Stimulated activated naive CD8-positive, alpha-beta T cell treated with anti-CD3 and anti-CD28 coated beads, Interleukin-15, Interleukin-2, amounts not matched to agents 100 ng/mL and 50 ng/mL, for 24 hours (primary cell): ENCODE measurements around the gene FAM163A.

Experiments used
- H3K27ac Mint-ChIP-seq: one replicate; pipeline ENCODE4 v1.8.0; 2021; ENCODE audit warnings: mild to moderate bottlenecking, mixed read lengths
- H3K27me3 Mint-ChIP-seq: one replicate; pipeline ENCODE4 v1.8.0; 2021; ENCODE audit warnings: mixed read lengths
- H3K36me3 Mint-ChIP-seq: one replicate; pipeline ENCODE4 v1.8.0; 2021; ENCODE audit warnings: low read depth, mixed read lengths
- H3K4me1 Mint-ChIP-seq: one replicate; pipeline ENCODE4 v1.8.0; 2021; ENCODE audit warnings: low read depth, mixed read lengths
- H3K4me3 Mint-ChIP-seq: one replicate; pipeline ENCODE4 v1.8.0; 2021; ENCODE audit warnings: mild to moderate bottlenecking, mixed read lengths
- H3K9me3 Mint-ChIP-seq: one replicate; pipeline ENCODE4 v1.8.0; 2021; ENCODE audit warnings: mixed read lengths

The FAM163A gene

GRCh38 chr1:179770887-179771502, 27.9 kb downstream of the FAM163A start:
- Mint-ChIP-seq H3K36me3 (no peaks in the 10 kb centered on the region), H3K27me3 (peaks cover 10% of the 10 kb centered on the region), H3K4me1 (no peaks in the 10 kb centered on the region), H3K4me3 (no peak overlapping the region), H3K27ac (no peak overlapping the region), H3K9me3 (no peaks in the 10 kb centered on the region)

- Mint-ChIP-seq H3K27ac (no peak overlapping the region), H3K4me1 (no peaks in the 10 kb centered on the region), H3K9me3 (no peaks in the 10 kb centered on the region), H3K27me3 (peaks cover 7% of the 10 kb centered on the region), H3K4me3 (no peak overlapping the region), H3K36me3 (no peaks in the 10 kb centered on the region)
Observed at GRCh38 chr1:179773264-179773663, 30.2 kb downstream of the FAM163A start.

- Mint-ChIP-seq H3K27me3 (peaks cover 7% of the 10 kb centered on the region), H3K36me3 (no peaks in the 10 kb centered on the region), H3K4me1 (no peaks in the 10 kb centered on the region), H3K9me3 (no peaks in the 10 kb centered on the region), H3K4me3 (no peak overlapping the region), H3K27ac (no peak overlapping the region)
Observed at GRCh38 chr1:179774000-179774399, 30.9 kb downstream of the FAM163A start.

GRCh38 chr1:179774566-179774965, 31.5 kb downstream of the FAM163A start:
- Mint-ChIP-seq H3K4me3 (no peak overlapping the region), H3K36me3 (no peaks in the 10 kb centered on the region), H3K9me3 (no peaks in the 10 kb centered on the region), H3K27ac (no peak overlapping the region), H3K4me1 (no peaks in the 10 kb centered on the region), H3K27me3 (peaks cover 7% of the 10 kb centered on the region)

GRCh38 chr1:179775009-179775408, 31.9 kb downstream of the FAM163A start:
- Mint-ChIP-seq H3K27ac (no peak overlapping the region), H3K27me3 (peaks cover 7% of the 10 kb centered on the region), H3K9me3 (no peaks in the 10 kb centered on the region), H3K4me1 (no peaks in the 10 kb centered on the region), H3K4me3 (no peak overlapping the region), H3K36me3 (no peaks in the 10 kb centered on the region)

- Mint-ChIP-seq H3K36me3 (no peaks in the 10 kb centered on the region), H3K27ac (no peak overlapping the region), H3K4me3 (no peak overlapping the region), H3K4me1 (no peaks in the 10 kb centered on the region), H3K9me3 (no peaks in the 10 kb centered on the region), H3K27me3 (no peaks in the 10 kb centered on the region)
Observed at GRCh38 chr1:179776831-179777230, 33.7 kb downstream of the FAM163A start.

- Mint-ChIP-seq H3K36me3 (no peaks in the 10 kb centered on the region), H3K4me1 (no peaks in the 10 kb centered on the region), H3K27ac (no peak overlapping the region), H3K4me3 (no peak overlapping the region), H3K27me3 (peaks cover 3% of the 10 kb centered on the region), H3K9me3 (no peaks in the 10 kb centered on the region)
Observed at GRCh38 chr1:179777731-179778130, 34.6 kb downstream of the FAM163A start.

- H3K4me3 Mint-ChIP-seq: no peak overlapping the region
Observed at GRCh38 chr1:179779645-179780272, 36.7 kb downstream of the FAM163A start.

GRCh38 chr1:179781962-179782361, 38.9 kb downstream of the FAM163A start:
- Mint-ChIP-seq H3K27ac (no peak overlapping the region), H3K4me1 (no peaks in the 10 kb centered on the region), H3K27me3 (peaks cover 3% of the 10 kb centered on the region), H3K36me3 (no peaks in the 10 kb centered on the region), H3K9me3 (no peaks in the 10 kb centered on the region), H3K4me3 (no peak overlapping the region)

More at GRCh38 chr1:179779645-179780272, 36.7 kb downstream of the FAM163A start:
- Mint-ChIP-seq H3K27me3 (peaks cover 3% of the 10 kb centered on the region), H3K36me3 (no peaks in the 10 kb centered on the region), H3K4me1 (no peaks in the 10 kb centered on the region), H3K27ac (no peak overlapping the region), H3K9me3 (no peaks in the 10 kb centered on the region)

GRCh38 chr1:179785031-179785431, 41.9 kb downstream of the FAM163A start:
- H3K36me3 Mint-ChIP-seq: no peaks in the 10 kb centered on the region
- no peaks in the 10 kb centered on the region for H3K4me1 Mint-ChIP-seq
- no peaks in the 10 kb centered on the region for H3K9me3 Mint-ChIP-seq
- H3K4me3 Mint-ChIP-seq: no peak overlapping the region
- H3K27ac Mint-ChIP-seq: no peak overlapping the region
- H3K27me3 Mint-ChIP-seq: peaks cover 3% of the 10 kb centered on the region

GRCh38 chr1:179785728-179786127, 42.6 kb downstream of the FAM163A start:
- no peaks in the 10 kb centered on the region for H3K4me1 Mint-ChIP-seq
- H3K27me3 Mint-ChIP-seq: peaks cover 3% of the 10 kb centered on the region
- H3K9me3 Mint-ChIP-seq: no peaks in the 10 kb centered on the region
- no peaks in the 10 kb centered on the region for H3K36me3 Mint-ChIP-seq
- no peak overlapping the region for H3K4me3 Mint-ChIP-seq
- H3K27ac Mint-ChIP-seq: no peak overlapping the region

GRCh38 chr1:179786815-179787685, 44.0 kb downstream of the FAM163A start:
- Mint-ChIP-seq H3K27me3 (peaks cover 2% of the 10 kb centered on the region), H3K27ac (no peak overlapping the region), H3K9me3 (no peaks in the 10 kb centered on the region), H3K4me3 (no peak overlapping the region), H3K4me1 (no peaks in the 10 kb centered on the region), H3K36me3 (no peaks in the 10 kb centered on the region)

- Mint-ChIP-seq H3K4me3 (no peak overlapping the region), H3K4me1 (no peaks in the 10 kb centered on the region), H3K9me3 (no peaks in the 10 kb centered on the region), H3K27me3 (no peaks in the 10 kb centered on the region), H3K36me3 (no peaks in the 10 kb centered on the region), H3K27ac (no peak overlapping the region)
Observed at GRCh38 chr1:179788259-179788658, 45.2 kb downstream of the FAM163A start.

GRCh38 chr1:179793281-179793680, 50.2 kb downstream of the FAM163A start:
- no peaks in the 10 kb centered on the region for H3K9me3 Mint-ChIP-seq
- H3K27me3 Mint-ChIP-seq: peaks cover 3% of the 10 kb centered on the region
- H3K4me3 Mint-ChIP-seq: no peak overlapping the region
- H3K4me1 Mint-ChIP-seq: no peaks in the 10 kb centered on the region
- no peaks in the 10 kb centered on the region for H3K36me3 Mint-ChIP-seq
- no peak overlapping the region for H3K27ac Mint-ChIP-seq

GRCh38 chr1:179794146-179794545, 51.1 kb downstream of the FAM163A start:
- H3K9me3 Mint-ChIP-seq: no peaks in the 10 kb centered on the region
- peaks cover 3% of the 10 kb centered on the region for H3K27me3 Mint-ChIP-seq
- H3K4me3 Mint-ChIP-seq: no peak overlapping the region
- no peak overlapping the region for H3K27ac Mint-ChIP-seq
- H3K36me3 Mint-ChIP-seq: no peaks in the 10 kb centered on the region
- no peaks in the 10 kb centered on the region for H3K4me1 Mint-ChIP-seq
